ENCODE data around the gene PSTPIP2. TPM values are rescaled to one million over a fixed set of nuclear protein-coding genes. Genes with fewer than 3 reads are reported as not detected.

Gene PSTPIP2
- total and polyA plus RNA-seq, 2 of the 8 experiments (the other 6 are each of a cell fraction or from before 2014, with no cell fraction given) = 1.8 to 2.4 TPM

DNA sequence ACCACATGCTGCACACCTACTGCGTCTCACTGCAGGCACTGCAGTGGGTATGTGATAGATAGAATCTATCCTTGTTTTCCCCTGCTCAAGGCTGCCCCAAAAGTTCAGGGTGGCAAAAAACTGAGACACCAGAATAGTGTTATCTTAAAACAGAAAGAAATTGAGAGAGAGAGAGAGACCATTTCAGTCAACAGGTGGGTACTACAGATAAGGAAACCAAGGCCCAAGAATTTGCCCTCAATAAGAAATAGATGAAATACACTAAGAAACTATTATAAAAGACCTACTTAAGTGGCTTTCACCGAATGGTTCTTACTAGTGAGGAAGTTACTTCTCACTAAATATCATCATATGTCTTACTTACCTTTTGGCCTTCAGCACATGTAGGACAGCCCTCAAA, 132.8 kb downstream of the PSTPIP2 start:
- no peaks in the 10 kb centered on the region for H3K23me2 ChIP-seq (ENCODE audit: low read depth, low read length)
- H2BK120ac ChIP-seq (replicated peaks; ENCODE audit: low read depth, low read length) = no peak overlapping the region
- ChIA-PET POLR2A (ENCODE audit: partially characterized antibody) (no interaction called here), CTCF (ENCODE audit: partially characterized antibody) (interaction anchor here (0.5 to 0.9 kb wide), 2 partner anchors 15 to 136 kb away, joined by 3 to 4 read pairs; no protein-coding TSS in a partner anchor)
- H3K27me3 ChIP-seq (replicated peaks in 1 of 4; ENCODE audit: control insufficient read depth in 3 of 4, extremely low read depth in 1 of 4, insufficient read depth in 3 of 4, low read length in 3 of 4) = no peaks in the 10 kb centered on the region
- no peak overlapping the region for H4K5ac ChIP-seq (ENCODE audit: insufficient read length, low read depth, low read length)
- H3K9me3 ChIP-seq (ENCODE audit: insufficient read depth in 2 of 2, low read depth in 1 of 2, low read length in 1 of 2) = no peaks in the 10 kb centered on the region
- no peak overlapping the region for H3K4me2 ChIP-seq (ENCODE audit: insufficient read depth in 1 of 2, low read depth in 2 of 2, low read length in 2 of 2)
- H4K20me1 ChIP-seq (replicated peaks in 1 of 2; ENCODE audit: control insufficient read depth in 1 of 2, insufficient read depth in 2 of 2, low read length in 2 of 2) = peaks cover 0 to 3% of the 10 kb centered on the region in 2 experiments
- no peak overlapping the region for H3K56ac ChIP-seq (replicated peaks; ENCODE audit: insufficient read length, low read depth, low read length)
- H3K9ac ChIP-seq (replicated peaks in 1 of 4; ENCODE audit: extremely low read depth in 1 of 4, low read depth in 3 of 4, low read length in 3 of 4) = no peak overlapping the region
- DNase-seq (ENCODE audit: low read depth in 1 of 2, low spot score in 2 of 2) = no peak
- no peaks in the 10 kb centered on the region for H3K4me1 ChIP-seq (replicated peaks in 1 of 4; ENCODE audit: control insufficient read depth in 3 of 4, insufficient read depth in 4 of 4, low read length in 3 of 4)
- no peak overlapping the region for H4K8ac ChIP-seq (ENCODE audit: extremely low read depth, insufficient read depth, low read length)
- no peak for FAIRE-seq
- no peaks in the 10 kb centered on the region for H3K79me1 ChIP-seq (ENCODE audit: low read depth, low read length)
- no peak overlapping the region for H2BK20ac ChIP-seq (ENCODE audit: low read length)
- no peak overlapping the region for H4K91ac ChIP-seq (replicated peaks; ENCODE audit: insufficient read length, low read length)
- peaks cover 16 to 39% (median 20%) of the 10 kb centered on the region in 4 experiments; a peak in 7 of 8 replicates for H3K36me3 ChIP-seq (ENCODE audit: control insufficient read depth in 2 of 4, insufficient read depth in 4 of 4, low read length in 3 of 4)
- 90% methylated on average over 2 of the region's 2 CpGs; no CpG with 5 or more reads in 1 of the 2 experiments for WGBS, 2 experiments (ENCODE audit: extremely low coverage in 1 of 2, insufficient coverage in 1 of 2, insufficient read length in 1 of 2, insufficient replicate concordance in 2 of 2, low coverage in 1 of 2, low lambda C conversion rate in 2 of 2, missing lambda C conversion rate in 1 of 2)
- H2BK5ac ChIP-seq (ENCODE audit: low read depth, low read length) = no peak overlapping the region
- no peak overlapping the region for H2AFZ ChIP-seq (ENCODE audit: low read length)
- H3K18ac ChIP-seq (ENCODE audit: extremely low read depth, low read length) = no peak overlapping the region
- no peak overlapping the region for H2BK12ac ChIP-seq (ENCODE audit: low read depth, low read length)
- no peak overlapping the region for H3K4me3 ChIP-seq (ENCODE audit: extremely low read depth in 1 of 4, insufficient read depth in 2 of 4, low read depth in 3 of 4, low read length in 4 of 4)
- H2BK15ac ChIP-seq (ENCODE audit: low read length) = no peak overlapping the region
- H2AK5ac ChIP-seq (ENCODE audit: low read depth, low read length) = no peak overlapping the region
- H3K14ac ChIP-seq (ENCODE audit: insufficient read length) = no peak overlapping the region
- H3K4ac ChIP-seq (replicated peaks; ENCODE audit: insufficient read length, low read depth, low read length) = no peak overlapping the region
- H3K27ac ChIP-seq (ENCODE audit: low read depth, low read length) = no peak overlapping the region
- no peaks in the 10 kb centered on the region for H3K79me2 ChIP-seq (ENCODE audit: control insufficient read depth in 1 of 2, insufficient read depth in 2 of 2, low read length in 2 of 2)
- TF ChIP-seq ASH2L (IDR thresholded peaks at IDR 0.05; ENCODE audit: low read length) = no peak
- no peak for TF ChIP-seq CREB1 (IDR thresholded peaks at IDR 0.05)
- no peak for TF ChIP-seq CEBPB (IDR thresholded peaks at IDR 0.05; ENCODE audit: low read depth, low read length)
- no peak for TF ChIP-seq POLR2A (IDR thresholded peaks at IDR 0.05; ENCODE audit: control extremely low read depth in 1 of 2, low read depth in 2 of 2, low read length in 2 of 2)
- H3K23ac ChIP-seq (ENCODE audit: insufficient read length) = no peak overlapping the region
